Fibroblast of the conjunctiva (primary cell): ENCODE results near the gene OSGEP.

Experiments used
- DNase-seq: peaks from one replicate; pipeline ENCODE4 v3.0.0-alpha.2; 2010; ENCODE audit warnings: low read depth

The OSGEP gene

DNA sequence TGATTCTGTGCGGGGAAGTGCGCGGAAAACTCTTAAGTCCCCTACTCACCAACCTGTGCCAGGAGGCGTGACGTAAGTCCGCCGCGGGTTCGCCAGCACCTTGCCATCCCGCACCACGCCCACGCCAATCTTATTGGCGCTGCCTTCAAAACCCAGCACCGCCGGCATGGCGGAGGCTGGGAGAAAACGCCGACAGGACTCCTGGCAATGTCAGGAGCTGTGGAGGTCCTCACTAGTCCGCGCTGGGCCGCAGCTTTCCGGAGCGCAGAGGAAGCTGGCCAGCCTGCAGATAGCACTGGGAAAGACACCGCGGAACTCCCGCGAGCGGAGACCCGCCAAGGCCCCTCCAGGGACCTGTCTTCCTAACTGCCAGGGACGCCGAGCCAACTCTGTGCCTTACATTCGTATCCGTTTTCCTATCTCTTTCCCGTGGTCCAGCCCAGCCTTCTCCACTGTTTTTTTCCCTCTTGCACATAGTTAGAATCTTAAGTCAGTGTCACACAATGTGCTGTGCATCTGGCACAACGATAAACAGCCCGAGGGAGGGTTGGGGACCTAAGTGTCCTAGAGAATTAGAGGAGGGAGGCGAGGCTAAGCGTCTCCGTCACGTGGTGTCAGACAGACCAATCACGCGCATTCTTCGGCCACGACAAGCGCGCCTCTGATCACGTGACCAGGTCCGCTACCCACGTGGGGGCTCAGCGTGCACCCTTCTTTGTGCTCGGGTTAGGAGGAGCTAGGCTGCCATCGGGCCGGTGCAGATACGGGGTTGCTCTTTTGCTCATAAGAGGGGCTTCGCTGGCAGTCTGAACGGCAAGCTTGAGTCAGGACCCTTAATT is at the start of gene OSGEP, which contains the start of gene APEX1:
OSGEP (minus strand) TSS at position 297 of the 839 bp plus-strand sequence; CDS start at position 168, 129 bp downstream.
APEX1 (plus strand) TSS at position 711 of the 839 bp plus-strand sequence. CDS start 420 bp downstream, outside the sequence.
- DNase-seq: peak; percentile 99

DNA sequence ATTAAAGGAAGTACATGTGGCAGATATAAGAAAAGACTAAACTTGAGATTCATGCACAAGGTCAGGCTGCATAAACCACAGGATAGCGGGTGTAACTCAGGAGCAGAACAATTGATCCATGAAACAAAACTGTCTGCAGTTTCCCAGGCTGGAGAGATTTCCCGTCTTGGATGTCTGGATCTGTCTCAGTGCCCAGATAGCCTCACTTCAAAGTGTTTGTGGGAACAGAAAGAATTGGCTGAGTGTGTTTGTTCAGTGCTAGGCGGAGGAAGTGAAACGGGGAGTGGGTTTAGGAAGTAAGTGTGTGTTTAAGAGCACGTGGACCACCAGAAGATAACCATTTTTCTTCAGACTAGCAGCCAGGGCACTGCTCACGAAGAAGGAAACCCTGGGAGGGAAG is 49.3 kb upstream of the OSGEP start:
- DNase-seq: no peak

DNA sequence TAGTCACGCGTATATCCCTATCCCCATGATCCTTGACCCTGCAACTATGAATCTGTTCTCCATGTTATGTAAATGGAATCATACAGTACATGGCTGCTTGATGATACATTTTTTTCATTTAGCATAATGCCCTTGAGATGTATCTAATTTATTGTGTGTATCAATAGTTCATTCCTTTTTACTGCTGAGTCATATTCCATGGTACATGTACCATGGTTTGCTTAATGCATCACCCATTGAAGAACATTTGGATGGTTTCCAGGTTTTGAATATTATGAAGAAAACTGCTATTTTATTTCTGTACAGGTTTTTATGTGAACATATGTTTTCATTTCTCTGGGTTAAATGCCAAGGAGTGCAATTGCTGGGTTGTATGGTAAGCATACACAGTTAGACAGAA is 46.7 kb upstream of the OSGEP start:
- DNase-seq: peak; percentile 30

DNA sequence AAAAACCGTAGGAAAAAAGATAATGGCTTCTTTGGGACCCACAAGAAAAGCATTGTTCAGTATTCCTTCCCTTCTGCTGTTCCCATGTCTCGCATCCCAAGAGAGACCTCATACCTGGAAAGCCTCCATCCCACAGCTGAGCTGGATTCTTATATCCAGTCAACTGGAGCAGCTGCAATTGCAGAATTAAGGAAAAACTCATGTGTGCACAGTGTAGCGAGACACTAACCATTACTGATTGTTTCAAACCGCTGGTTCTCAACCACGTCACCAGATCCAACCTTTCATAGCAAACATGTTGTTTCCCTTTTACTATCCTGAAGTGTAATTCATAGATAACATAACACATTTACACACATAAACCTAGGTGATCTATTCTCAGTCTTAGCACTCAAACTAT is 45.3 kb upstream of the OSGEP start:
- no peak for DNase-seq

DNA sequence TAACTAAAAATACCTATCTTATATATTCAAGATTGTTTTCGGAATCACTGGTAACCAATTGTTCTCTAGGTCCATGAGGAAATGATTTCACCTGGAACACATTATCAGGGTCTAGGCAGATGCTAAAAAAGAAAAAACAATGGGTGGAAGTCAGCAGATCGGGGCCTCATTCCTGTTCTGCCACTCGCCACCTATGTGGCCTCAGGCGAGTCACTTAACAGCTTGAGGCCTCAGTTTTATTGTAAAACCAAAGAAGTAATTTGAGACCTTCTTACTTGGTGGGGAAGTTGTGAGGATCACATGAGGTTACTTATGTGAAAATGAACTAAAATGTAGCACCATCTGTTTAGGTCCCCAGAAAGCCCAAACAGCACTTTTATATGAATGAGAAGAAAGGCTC is 44.5 kb upstream of the OSGEP start:
- DNase-seq: no peak

DNA sequence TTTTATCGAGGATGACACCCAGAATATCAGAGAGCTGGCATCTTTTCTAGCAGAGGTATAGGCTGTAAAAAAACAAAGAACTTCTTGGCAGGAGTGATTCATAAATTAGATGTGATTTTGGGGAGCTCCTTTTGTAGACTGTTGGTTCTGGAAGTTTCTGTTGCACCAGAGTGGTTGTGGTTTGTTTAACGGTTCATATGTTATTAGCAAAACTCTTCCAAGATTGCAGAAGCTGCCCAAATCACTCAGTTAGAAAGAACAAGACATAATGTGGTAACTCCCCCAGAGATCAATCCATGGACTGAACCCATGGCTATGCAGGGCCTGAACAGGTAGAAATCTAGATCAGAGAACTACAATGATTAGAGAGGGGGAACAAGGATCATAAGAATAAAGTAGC is 44.0 kb upstream of the OSGEP start:
- DNase-seq: no peak

DNA sequence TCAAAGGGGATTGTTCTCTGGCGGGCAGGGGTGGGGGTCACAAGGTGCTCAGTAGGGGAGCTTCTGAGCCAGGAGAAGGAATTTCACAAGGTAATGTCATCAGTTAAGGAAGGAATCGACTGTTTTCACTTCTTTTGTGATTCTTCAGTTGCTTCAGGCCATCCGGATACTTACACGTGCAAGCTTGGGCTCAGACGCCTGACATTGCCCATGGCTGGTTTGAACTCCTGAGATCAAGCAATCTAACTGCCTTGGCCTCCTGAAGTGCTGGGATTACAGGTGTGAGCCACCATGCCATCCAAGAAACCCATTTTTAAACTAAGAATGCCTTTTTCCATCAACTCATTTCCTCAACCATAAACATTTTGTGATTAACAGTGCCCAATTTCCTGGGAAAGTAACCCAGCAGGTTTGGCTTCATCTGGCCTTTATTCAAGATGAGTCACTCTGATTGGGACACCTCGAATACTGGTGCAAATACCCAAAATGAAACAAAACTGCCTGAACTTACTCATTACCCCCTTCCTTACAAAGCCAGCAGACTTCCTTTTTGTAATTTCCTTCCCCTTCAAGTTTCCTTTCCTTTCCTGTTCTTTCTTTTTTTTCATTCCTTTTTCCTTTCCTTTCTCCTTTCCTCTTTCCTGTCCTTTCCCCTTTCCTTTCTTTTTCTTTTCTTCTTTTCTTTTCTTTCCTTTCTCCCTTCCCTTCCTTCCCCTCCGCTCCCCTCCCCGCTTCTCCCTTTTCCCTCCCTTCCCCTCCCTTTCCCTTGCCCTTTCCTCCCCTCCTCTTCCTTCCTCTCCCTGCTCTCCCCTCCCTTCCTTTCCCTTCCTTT is 40.5 kb upstream of the OSGEP start:
- DNase-seq: no peak

DNA sequence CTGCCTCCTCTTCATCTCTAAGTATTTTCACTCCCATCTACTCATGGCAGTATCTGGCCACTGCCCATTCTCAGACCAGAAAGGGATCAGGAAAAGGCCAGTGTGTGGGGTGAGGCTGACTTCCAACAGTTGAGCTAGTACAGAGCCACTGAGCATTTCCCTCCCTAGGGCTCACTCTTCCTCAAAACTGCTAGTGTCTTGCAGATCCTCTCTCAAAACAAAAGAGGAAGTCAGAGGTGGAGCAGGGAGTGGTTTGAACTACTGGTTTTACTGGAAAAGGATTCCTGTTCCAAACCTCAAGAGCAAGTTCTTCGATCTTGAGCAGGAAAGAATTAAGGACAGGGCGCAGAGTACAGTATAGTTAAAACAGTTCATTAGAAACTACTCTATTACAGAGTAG is 39.0 kb upstream of the OSGEP start:
- DNase-seq: no peak

DNA sequence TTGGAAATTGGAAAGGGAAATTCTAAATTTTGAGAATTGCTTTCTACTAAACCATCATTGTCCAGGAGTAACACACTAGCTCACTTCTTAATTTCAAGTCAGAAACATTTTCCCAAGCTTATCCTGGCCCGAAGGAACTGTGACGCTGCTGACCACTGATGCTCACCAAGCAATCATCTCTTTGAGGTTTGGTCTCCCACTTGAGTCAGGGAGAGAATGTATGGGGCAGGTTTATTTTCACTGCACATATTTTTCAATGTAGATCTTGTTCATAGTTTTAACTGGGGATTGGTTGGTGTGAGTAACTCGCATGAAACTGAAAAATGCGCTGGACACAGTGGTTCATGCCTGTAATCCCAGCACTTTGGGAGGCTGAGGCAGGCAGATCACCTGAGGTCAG is 37.9 kb upstream of the OSGEP start:
- no peak for DNase-seq

DNA sequence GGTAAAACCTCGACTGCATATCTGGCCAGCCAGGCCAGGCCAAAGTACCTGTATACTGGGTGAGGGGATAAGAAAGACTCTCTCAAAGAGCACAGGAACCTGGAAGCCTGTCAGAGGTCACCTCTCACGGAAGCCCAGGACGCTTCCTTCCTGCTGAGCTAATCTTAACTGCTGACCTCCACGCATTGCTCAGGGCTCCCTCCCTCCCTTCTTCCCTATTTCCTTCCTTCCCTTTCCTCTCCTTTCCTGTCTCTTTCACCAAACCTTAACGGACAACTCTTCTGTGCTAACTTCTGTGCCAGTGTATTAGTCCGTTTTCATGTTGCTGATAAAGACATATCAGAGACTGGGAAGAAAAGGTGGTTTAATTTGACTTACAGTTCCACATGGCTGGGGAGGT is 36.0 kb upstream of the OSGEP start:
- DNase-seq: no peak

DNA sequence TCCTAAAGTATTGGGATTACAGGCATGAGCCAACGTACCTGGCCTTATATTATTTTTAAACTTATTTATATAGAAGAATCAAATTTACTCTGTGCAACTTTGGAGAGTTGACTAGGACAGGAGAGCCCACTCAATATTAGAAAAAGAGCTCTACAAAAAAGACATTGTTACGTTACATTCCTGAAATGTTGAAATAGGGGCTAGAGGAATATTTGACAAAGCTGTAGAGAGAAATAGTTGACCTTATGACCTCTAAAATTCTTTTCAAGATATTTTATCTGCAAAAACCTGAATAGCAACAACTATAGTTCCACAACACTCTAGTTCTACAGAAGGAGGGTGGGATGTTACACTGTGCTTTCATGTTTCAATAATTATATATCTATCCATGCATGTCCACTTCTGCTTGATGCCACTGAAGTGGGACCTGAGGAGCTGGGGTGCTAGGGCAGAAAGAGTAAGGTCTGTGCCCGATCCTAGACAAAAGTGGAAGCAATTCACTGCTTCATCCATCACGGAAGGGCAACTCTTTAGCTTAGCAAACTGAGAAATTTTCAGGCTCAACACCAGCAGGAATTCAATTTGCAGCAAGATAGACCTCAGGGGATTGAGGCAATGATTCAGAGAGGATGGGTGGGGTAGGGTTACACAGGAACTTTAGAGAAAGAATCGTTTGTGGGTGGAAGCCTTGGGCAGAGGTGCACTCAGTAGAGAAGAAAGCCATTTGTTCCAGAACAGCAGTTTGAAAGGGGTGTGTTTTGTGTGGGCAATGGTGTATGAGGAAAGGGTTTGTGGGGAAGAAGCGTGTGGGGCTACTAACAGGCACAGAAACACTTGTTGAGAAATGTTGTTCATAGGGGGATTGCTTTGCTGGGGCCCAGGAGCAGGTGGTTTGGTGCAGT is 34.7 kb upstream of the OSGEP start:
- DNase-seq: no peak

DNA sequence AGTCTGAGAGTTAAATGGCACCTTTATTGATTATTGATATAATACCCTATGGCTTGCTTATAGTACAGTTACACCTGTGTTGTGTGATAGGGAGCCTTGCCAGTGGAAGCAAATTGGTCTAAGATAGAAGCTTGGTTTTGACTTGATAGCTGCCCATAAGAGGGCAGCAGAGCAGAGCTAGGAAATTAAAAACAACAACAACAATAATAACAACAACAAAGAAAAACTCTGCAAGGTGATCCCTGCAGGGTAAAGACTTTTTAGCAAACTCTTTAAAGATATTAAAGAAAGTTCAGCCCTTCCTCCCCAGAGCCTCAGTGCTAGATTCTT is 32.7 kb upstream of the OSGEP start:
- no peak for DNase-seq

DNA sequence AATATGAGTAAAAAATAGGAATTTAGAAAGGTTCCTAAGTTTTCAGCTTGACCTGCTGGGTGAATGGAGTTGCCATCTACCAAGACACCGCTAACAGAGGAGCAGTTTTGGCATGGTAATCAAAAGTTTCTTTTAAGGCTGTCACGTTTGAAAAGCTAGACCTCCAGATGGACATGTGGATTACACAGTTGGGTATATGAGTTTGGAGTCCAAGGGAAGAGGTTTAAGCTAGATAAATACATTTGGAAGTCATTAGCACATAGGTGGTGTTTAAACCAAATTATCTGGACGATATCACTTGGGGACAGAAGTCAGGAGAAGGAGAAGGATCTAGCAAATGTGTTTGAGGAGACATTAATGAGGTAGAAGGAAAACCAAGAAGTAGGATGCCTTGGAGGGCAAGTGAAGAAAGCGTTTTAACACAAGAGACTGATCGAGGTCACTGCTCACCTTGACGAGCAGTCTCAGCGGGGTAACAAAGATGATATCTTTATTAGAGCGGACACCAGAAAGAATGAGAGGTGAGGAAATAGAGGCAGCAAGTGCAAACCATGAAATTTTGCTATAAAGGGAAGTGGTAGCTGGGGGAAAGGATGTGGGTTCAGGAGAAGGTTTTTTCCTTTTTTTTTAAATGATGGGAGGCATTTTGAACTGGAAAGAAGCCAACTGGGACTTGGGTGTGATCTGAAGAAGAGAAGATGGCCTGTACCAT is 32.2 kb upstream of the OSGEP start:
- no peak for DNase-seq

DNA sequence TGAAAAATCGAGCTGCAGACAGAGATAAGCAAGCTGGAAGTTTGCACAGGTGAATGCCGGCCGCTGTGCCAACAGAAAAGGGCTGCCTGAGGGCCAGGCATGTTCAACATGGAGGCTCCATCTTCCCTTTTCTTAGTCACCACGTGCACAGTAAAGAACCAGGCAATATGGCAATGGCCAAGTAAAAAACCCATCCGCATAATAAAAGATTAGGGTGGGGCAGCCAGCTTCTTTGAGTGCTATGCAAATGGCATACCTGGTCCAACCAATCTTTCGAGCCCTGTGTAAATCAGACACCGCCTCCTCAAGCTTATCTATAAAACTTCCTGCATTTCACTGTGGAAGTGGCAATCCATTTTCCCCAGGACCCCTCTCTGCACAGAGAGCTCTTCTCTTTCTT is 31.3 kb upstream of the OSGEP start:
- DNase-seq: no peak

DNA sequence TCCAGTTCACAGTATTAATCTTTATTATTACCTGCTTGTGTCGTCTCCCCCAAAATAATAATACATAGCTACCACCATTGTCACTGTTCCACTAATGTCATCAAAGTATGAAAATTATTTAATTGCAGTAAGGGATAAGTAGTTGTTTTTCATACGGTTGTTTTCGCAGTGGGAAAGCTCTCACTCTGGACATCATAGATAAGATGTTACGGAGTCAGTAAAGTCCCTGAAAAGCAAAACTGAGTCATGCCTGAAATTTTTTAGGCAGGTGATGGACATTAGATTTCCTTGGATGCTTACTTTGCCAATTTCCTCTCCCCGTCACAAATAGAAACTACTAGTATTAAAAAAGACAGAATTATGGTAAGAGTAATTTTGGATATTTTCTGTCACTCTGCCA is 27.8 kb upstream of the OSGEP start:
- DNase-seq: no peak

DNA sequence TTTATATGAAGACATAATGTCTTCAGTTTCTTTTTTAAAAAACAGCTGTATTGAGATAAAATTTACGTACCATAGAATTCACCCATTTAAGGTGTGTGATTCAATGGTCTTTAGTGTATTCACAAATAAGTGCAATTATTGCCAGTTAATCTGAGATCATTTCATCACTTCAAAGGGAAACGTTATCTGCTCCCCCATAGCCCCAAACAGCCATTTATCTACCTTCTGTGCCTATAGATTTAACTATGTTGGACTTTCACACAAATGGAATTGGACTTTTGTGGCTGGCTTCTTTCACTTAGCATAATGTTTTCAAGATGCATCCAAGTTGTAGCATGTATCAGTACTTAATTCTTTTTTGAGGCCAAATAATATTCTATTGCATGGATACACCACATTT is 24.3 kb upstream of the OSGEP start:
- no peak for DNase-seq

DNA sequence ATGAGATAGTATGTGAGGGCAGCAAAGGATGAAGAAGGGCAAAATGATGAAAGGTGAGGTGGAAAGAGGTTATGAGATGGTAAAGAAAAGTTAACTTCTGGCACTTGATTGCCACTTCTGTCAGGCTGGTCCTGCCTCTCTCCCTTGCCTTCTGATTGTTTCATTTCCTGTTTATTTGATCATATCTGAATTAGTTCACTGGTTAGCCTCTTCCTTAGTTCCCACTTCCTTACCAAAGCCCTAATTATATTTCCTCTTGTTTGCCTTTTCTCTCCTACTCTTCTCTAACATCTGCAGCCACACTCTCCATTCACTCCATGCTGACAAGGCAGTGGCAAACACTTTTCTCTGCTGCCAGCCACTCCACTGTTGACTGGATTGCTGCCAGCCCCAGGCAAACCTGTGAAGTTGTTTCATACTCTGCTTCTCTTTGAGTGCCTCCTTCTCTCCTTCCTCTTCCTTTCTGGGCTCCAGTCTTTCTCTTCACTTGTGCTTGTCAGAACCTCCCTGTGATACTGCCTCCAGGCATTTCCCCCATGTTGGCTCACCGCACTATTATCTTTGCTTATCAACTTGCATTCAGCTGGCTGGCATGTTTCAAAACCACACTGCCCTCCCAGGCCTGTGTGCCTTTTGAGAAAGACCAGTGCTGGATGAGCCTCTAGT is 22.7 kb upstream of the OSGEP start:
- DNase-seq: no peak

DNA sequence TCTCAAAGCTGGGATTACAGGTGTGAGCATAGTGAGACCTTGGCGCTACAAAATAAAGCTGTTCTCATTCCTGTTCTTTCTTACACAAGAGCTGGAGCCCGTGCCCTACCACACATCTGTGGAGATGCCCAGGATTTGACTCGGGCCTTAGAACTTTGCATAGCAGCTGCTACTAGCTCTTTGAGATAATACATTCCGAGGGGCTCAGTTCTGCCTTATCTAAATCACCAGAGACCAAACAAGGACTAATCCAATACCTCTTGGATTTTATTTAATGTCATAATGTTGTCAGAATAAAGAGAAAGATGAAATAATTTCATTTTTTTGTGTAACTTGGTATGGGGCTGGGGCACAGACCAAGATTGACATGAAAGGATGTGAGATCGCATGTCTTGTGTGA is 22.2 kb upstream of the OSGEP start:
- no peak for DNase-seq

DNA sequence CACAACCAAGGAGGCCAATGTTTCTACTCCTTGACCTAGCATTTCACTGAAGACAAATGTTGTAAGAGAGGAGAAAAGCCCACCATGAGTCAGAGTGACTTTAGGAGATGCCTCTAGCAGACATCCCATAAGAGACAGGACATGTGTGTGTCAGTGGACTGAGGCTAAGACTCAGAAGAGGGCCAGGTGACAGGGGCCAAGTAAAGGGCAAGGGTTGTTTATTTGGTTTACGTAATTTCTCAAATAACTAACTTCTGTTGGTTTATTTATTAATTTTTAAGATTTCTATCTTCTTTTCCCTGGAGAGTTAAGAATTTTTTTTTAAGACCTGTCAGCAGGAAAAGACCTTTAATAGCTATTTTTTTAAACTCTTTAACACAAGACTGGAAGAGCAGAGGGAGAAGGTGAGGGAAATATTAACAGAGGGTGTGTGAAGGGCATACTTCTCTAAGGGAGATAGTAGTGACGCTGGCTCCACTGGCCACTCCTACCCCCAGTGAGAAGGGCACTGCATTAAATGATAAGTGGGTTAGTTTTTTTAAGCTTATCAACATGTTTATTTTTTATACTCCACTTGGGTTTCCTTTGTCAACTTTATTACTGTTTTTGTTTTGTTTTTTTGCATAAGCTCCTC is 18.0 kb upstream of the OSGEP start:
- no peak for DNase-seq

DNA sequence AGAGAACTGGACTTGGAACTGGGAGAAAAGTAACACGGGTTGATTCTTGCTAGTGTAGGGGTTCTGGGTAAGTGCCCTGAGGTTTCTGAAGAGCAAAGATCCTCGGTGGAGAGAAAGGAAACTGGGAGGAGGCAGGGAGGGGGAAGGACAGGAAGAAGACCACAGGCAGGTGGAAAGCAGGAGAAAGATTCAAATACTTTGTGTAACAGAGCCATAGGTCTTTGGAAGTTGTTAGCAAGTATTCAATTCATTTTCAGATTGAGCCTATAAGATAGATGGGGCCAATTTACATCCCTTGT is 15.9 kb upstream of the OSGEP start:
- DNase-seq: no peak
